ACC112 (cell line): ENCODE data around the gene CIAO3.

Experiments used
- H2AFZ ChIP-seq: fragments of 200-600 bp; sonication (generic); one replicate; pipeline ENCODE4 v1.6.0; 2017; ENCODE audit warnings: antibody characterized with exemption, low read length; ENCODE audit not compliant: unreplicated experiment
- H3K27ac ChIP-seq: fragments of 200-600 bp; sonication (generic); 2 replicates; pipeline ENCODE4 v1.5.1; 2014; ENCODE audit warnings: low read depth, mild to moderate bottlenecking, antibody characterized with exemption, low read length, moderate library complexity
- H3K27me3 ChIP-seq: fragments of 200-600 bp; sonication (generic); 2 replicates; pipeline ENCODE4 v1.6.1; 2014; ENCODE audit warnings: mild to moderate bottlenecking, antibody characterized with exemption, low read length, moderate library complexity, mixed read lengths; ENCODE audit not compliant: insufficient read depth
- H3K36me3 ChIP-seq: fragments of 200-600 bp; sonication (generic); 2 replicates; pipeline ENCODE4 v1.6.1; 2016; ENCODE audit warnings: mild to moderate bottlenecking, antibody characterized with exemption, low read length, moderate library complexity, mixed read lengths; ENCODE audit not compliant: insufficient read depth
- H3K4me1 ChIP-seq: fragments of 200-600 bp; sonication (generic); one replicate; pipeline ENCODE4 v1.6.1; 2016; ENCODE audit warnings: low read length, mixed read lengths; ENCODE audit not compliant: insufficient read depth, unreplicated experiment, control insufficient read depth
- H3K4me3 ChIP-seq: fragments of 200-600 bp; sonication (generic); 2 replicates; pipeline ENCODE4 v1.5.1; 2014; ENCODE audit warnings: mild to moderate bottlenecking, low read depth, low read length
- H3K79me2 ChIP-seq: fragments of 200-600 bp; sonication (generic); one replicate; pipeline ENCODE4 v1.6.0; 2016; ENCODE audit warnings: low read length; ENCODE audit not compliant: control insufficient read depth, unreplicated experiment, insufficient read depth

CIAO3 gene

GRCh38 chr16:774086-775001 is 33.5 kb upstream of the CIAO3 start:
- H3K36me3 ChIP-seq: no peaks in the 10 kb centered on the region
- H3K27me3 ChIP-seq: no peaks in the 10 kb centered on the region
- no peak overlapping the region for H3K27ac ChIP-seq
- H2AFZ ChIP-seq: no peak overlapping the region
- no peak overlapping the region for H3K4me3 ChIP-seq
- no peaks in the 10 kb centered on the region for H3K79me2 ChIP-seq
- no peaks in the 10 kb centered on the region for H3K4me1 ChIP-seq

GRCh38 chr16:772959-773358 is 32.2 kb upstream of the CIAO3 start:
- H3K79me2 ChIP-seq: no peaks in the 10 kb centered on the region
- H3K36me3 ChIP-seq: no peaks in the 10 kb centered on the region
- no peak overlapping the region for H2AFZ ChIP-seq
- no peak overlapping the region for H3K27ac ChIP-seq
- no peaks in the 10 kb centered on the region for H3K27me3 ChIP-seq
- no peak overlapping the region for H3K4me3 ChIP-seq
- H3K4me1 ChIP-seq: no peaks in the 10 kb centered on the region

- Histone ChIP-seq H3K27me3 (no peaks in the 10 kb centered on the region), H3K4me1 (no peaks in the 10 kb centered on the region), H3K36me3 (no peaks in the 10 kb centered on the region), H3K27ac (no peak overlapping the region), H3K4me3 (no peak overlapping the region), H3K79me2 (no peaks in the 10 kb centered on the region), H2AFZ (no peak overlapping the region)
Measured at GRCh38 chr16:770411-770810, 29.6 kb upstream of the CIAO3 start.

- no peaks in the 10 kb centered on the region for H3K4me1 ChIP-seq
- no peak overlapping the region for H3K27ac ChIP-seq
Measured at GRCh38 chr16:769934-770333, 29.1 kb upstream of the CIAO3 start.

GRCh38 chr16:769184-769784 is 28.5 kb upstream of the CIAO3 start:
- Histone ChIP-seq H3K36me3 (no peaks in the 10 kb centered on the region), H3K4me1 (no peaks in the 10 kb centered on the region), H3K27me3 (no peaks in the 10 kb centered on the region), H3K79me2 (no peaks in the 10 kb centered on the region), H3K4me3 (no peak overlapping the region), H3K27ac (no peak overlapping the region), H2AFZ (no peak overlapping the region)

More at GRCh38 chr16:769934-770333, 29.1 kb upstream of the CIAO3 start:
- Histone ChIP-seq H3K79me2 (no peaks in the 10 kb centered on the region), H3K36me3 (no peaks in the 10 kb centered on the region), H3K4me3 (no peak overlapping the region), H3K27me3 (no peaks in the 10 kb centered on the region), H2AFZ (no peak overlapping the region)

GRCh38 chr16:768428-768827 is 27.6 kb upstream of the CIAO3 start:
- H3K27ac ChIP-seq: no peak overlapping the region
- H3K4me1 ChIP-seq: no peaks in the 10 kb centered on the region
- no peak overlapping the region for H2AFZ ChIP-seq
- no peak overlapping the region for H3K4me3 ChIP-seq
- H3K27me3 ChIP-seq: no peaks in the 10 kb centered on the region
- H3K36me3 ChIP-seq: no peaks in the 10 kb centered on the region
- H3K79me2 ChIP-seq: no peaks in the 10 kb centered on the region

GRCh38 chr16:767743-768235 is 27.0 kb upstream of the CIAO3 start:
- Histone ChIP-seq H3K27ac (no peak overlapping the region), H2AFZ (no peak overlapping the region), H3K79me2 (no peaks in the 10 kb centered on the region), H3K4me1 (no peaks in the 10 kb centered on the region), H3K27me3 (no peaks in the 10 kb centered on the region), H3K4me3 (no peak overlapping the region), H3K36me3 (no peaks in the 10 kb centered on the region)

GRCh38 chr16:766820-767640 is 26.2 kb upstream of the CIAO3 start:
- H2AFZ ChIP-seq: no peak overlapping the region
- H3K4me1 ChIP-seq: no peaks in the 10 kb centered on the region
- no peak overlapping the region for H3K27ac ChIP-seq
- no peak overlapping the region for H3K4me3 ChIP-seq
- no peaks in the 10 kb centered on the region for H3K27me3 ChIP-seq
- no peaks in the 10 kb centered on the region for H3K79me2 ChIP-seq
- H3K36me3 ChIP-seq: no peaks in the 10 kb centered on the region

GRCh38 chr16:766008-766819 is 25.4 kb upstream of the CIAO3 start:
- Histone ChIP-seq H3K79me2 (no peaks in the 10 kb centered on the region), H3K27me3 (no peaks in the 10 kb centered on the region), H2AFZ (no peak overlapping the region), H3K27ac (no peak overlapping the region), H3K4me3 (no peak overlapping the region), H3K4me1 (no peaks in the 10 kb centered on the region), H3K36me3 (no peaks in the 10 kb centered on the region)

- Histone ChIP-seq H2AFZ (no peak overlapping the region), H3K79me2 (no peaks in the 10 kb centered on the region), H3K36me3 (no peaks in the 10 kb centered on the region), H3K27ac (no peak overlapping the region), H3K4me1 (no peaks in the 10 kb centered on the region), H3K4me3 (no peak overlapping the region), H3K27me3 (no peaks in the 10 kb centered on the region)
Measured at GRCh38 chr16:765488-765865, 24.7 kb upstream of the CIAO3 start.
